DOHH2 (cell line): ENCODE measurements around the gene EPGN.

Source experiments
- CTCF ChIP-seq: fragments of 200-600 bp; sonication (generic); IDR thresholded peaks from one replicate; pipeline ENCODE4 v1.5.1; 2014; ENCODE audit warnings: antibody characterized with exemption, mild to moderate bottlenecking, low read depth, low read length; ENCODE audit not compliant: poor library complexity, severe bottlenecking
- EZH2phosphoT487 ChIP-seq: fragments of 200-600 bp; sonication (generic); IDR thresholded peaks from 2 replicates; pipeline ENCODE4 v1.6.1; 2017; ENCODE audit warnings: borderline replicate concordance, mild to moderate bottlenecking, antibody characterized with exemption, low read length, moderate library complexity, mixed read lengths

- TF ChIP-seq CTCF: no peak
- TF ChIP-seq EZH2phosphoT487: no peak
These were observed 20.5 kb upstream of the EPGN start for GRCh38 chr4:74287791-74288190.
